Heart left ventricle (tissue), 16 donors: ENCODE data around the gene PAK4. TPM values are rescaled to one million over a fixed set of nuclear protein-coding genes. Genes with fewer than 3 reads are reported as not detected.

Experiments used
- ATAC-seq, 4 donors: fragments of 200-7000 bp; cut with Tn5 transposase; one replicate each; pipeline ENCODE4 v1.9.1; 2020 to 2022; ENCODE audit warnings: moderate library complexity in 4 of 4, mild to moderate bottlenecking in 3 of 4, moderate number of reproducible peaks in 1 of 4
- DNase-seq, 5 donors: peaks; one replicate each; pipeline ENCODE4 v3.0.0-alpha.2; 2020
- H3K27ac ChIP-seq, 12 donors: fragments of 200-600 bp; sonication (generic) in 4 of 12; one replicate each; pipeline versions ENCODE4 v1.5.0 to v1.8.0; 2016 to 2022; ENCODE audit warnings: mild to moderate bottlenecking in 2 of 12
- H3K27me3 ChIP-seq, 9 donors: fragments of 200-600 bp; sonication (generic) in 2 of 9; one replicate each; pipeline versions ENCODE4 v1.5.1 to v1.8.0; 2016 to 2022; ENCODE audit warnings: mild to moderate bottlenecking in 3 of 9
- H3K36me3 ChIP-seq, 9 donors: fragments of 200-600 bp; sonication (generic) in 2 of 9; one replicate each; pipeline versions ENCODE4 v1.5.0 to v1.8.0; 2018 to 2022; ENCODE audit warnings: mild to moderate bottlenecking in 2 of 9
- H3K4me1 ChIP-seq, 12 donors: fragments of 200-600 bp; sonication (generic) in 4 of 12; one replicate each; pipeline versions ENCODE4 v1.5.0 to v1.8.0; 2016 to 2022; ENCODE audit warnings: mild to moderate bottlenecking in 3 of 12
- H3K4me3 ChIP-seq, 12 donors: fragments of 200-600 bp; sonication (generic) in 4 of 12; one replicate each; pipeline versions ENCODE4 v1.5.0 to v1.8.0; 2017 to 2022; ENCODE audit warnings: mild to moderate bottlenecking in 9 of 12, moderate library complexity in 4 of 12
- H3K9me3 ChIP-seq, 12 donors: fragments of 200-600 bp; sonication (generic) in 4 of 12; one replicate each; pipeline versions ENCODE4 v1.5.0 to v1.8.0; 2016 to 2022; ENCODE audit warnings: mild to moderate bottlenecking in 1 of 12
- POLR2A ChIP-seq, 2 donors: fragments of 450-650 bp; IDR thresholded peaks; one replicate each; pipeline ENCODE4 v1.6.1; 2017; ENCODE audit warnings: antibody characterized with exemption in 2 of 2, mild to moderate bottlenecking in 2 of 2, moderate library complexity in 2 of 2
- WGBS, 4 donors: extraction: QIAGEN DNeasy Blood & Tissue Kit in 2 of 4; methylation state at CpG; one replicate each; pipeline versions ENCODE4 v1.1.5 to v1.1.7; 2013 to 2018; 5-methylcytosine and 5-hydroxymethylcytosine counted together
- intact Hi-C, 10 donors: fragments of 100-400 bp; cut with DNase I; formaldehyde crosslinking; loops; one replicate each; pipeline versions ENCODE4 v1.11.1 to v1.14.2; 2022
- polyA plus RNA-seq, 2 donors: library from polyadenylated mRNA; stranded (reverse); fragments of 200-250 nt; gene quantifications; one replicate each; pipeline ENCODE4 v1.2.3, GENCODE V29; 2013
- total RNA-seq, 9 donors: library from RNA; depleted of rRNA in 2 of 9; stranded (reverse); fragments of >200 nt in 2 of 9; fragmentation: NEBNext Ultra II Directional in 3 of 9; extraction: Animal tissue kit (Norgen Biotek cat#: 25700) in 3 of 9; gene quantifications; one replicate each; pipeline versions ENCODE4 v1.1.0 to v1.2.4, GENCODE V29; 2016 to 2023
- TF ChIP-seq, protein P1 (sequence below), 12 donors: fragments of 200-600 bp; sonication (generic) in 4 of 12; IDR thresholded peaks; one replicate each; pipeline versions ENCODE4 v1.5.0 to v1.8.0; 2018 to 2022; ENCODE audit warnings: antibody characterized with exemption in 12 of 12, mild to moderate bottlenecking in 5 of 12
- donor health status: ischemic (EF 13 %, LVEDD 7.1; RV severe dilation, severe dysfunction).
- donor health status: healthy with polysubstance abuse.
- donor health status: DM: no; HTN: yes; CAD: no.
- donor health status: DM: no; HTN: no; CAD: no.
- donor health status: ischemic (EF 25% LVEDD 6.9; RV normal size, moderate dysfunction).
- donor health status: ischemic (EF 25% LVEDD 5.7; RV mildly dilated, moderate dysfunction).
- donor health status: healthy.
- donor health status: DM: yes; HTN: yes; CAD: no.
- donor health status: ischemic (EF 35%, LVEDD 5.7; RV mildly dilated, moderate dysfunction).
- donor health status: nonischemic (EF 11% LVEDD 7.7; RV severe dilation, severe dysfunction).
- donor health status: DM: yes; HTN: yes; CAD: no.
- donor health status: PGD.
- donor health status: ischemic (EF 29% LVEDD 5.4; RV normal size, mild dysfunction).
- donor health status: nonischemic (EF 23%, LVEDD 6.1; RV moderate dilation, normal function).

PAK4 gene
- total and polyA plus RNA-seq, 11 donors = 9.5 to 25.8 (median 16.2) TPM

DNA sequence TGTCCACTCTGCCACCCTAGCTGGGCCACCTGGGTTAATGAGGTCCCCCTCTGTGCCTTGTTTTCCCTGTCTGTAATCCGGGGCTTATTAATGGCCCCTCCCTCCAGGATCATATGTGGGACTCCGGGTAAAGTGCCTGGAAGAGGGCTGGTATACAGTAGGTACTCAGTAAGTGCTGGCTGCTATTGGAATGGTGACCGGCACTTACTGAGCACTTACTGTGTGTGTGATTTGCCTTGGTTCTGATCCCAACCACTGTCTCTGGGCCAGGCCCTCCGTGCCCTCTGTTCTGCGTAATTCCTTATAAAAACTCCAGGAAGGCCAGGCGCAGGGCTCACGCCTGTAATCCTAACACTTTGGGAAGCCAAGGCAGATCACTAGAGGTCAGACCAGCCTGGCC is 40.3 kb downstream of the PAK4 start:
- Histone ChIP-seq H3K4me1 (peaks cover 0 to 23% (median 13%) of the 10 kb centered on the region in 12 donors), H3K27me3 (no peaks in the 10 kb centered on the region), H3K9me3 (no peaks in the 10 kb centered on the region), H3K4me3 (no peak overlapping the region), H3K27ac (no peak overlapping the region), H3K36me3 (peaks cover 0 to 16% (median 5%) of the 10 kb centered on the region in 9 donors)
- no peak for ATAC-seq
- TF ChIP-seq, protein P1, sequence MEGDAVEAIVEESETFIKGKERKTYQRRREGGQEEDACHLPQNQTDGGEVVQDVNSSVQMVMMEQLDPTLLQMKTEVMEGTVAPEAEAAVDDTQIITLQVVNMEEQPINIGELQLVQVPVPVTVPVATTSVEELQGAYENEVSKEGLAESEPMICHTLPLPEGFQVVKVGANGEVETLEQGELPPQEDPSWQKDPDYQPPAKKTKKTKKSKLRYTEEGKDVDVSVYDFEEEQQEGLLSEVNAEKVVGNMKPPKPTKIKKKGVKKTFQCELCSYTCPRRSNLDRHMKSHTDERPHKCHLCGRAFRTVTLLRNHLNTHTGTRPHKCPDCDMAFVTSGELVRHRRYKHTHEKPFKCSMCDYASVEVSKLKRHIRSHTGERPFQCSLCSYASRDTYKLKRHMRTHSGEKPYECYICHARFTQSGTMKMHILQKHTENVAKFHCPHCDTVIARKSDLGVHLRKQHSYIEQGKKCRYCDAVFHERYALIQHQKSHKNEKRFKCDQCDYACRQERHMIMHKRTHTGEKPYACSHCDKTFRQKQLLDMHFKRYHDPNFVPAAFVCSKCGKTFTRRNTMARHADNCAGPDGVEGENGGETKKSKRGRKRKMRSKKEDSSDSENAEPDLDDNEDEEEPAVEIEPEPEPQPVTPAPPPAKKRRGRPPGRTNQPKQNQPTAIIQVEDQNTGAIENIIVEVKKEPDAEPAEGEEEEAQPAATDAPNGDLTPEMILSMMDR (IDR thresholded peaks at IDR 0.05) = no peak
- TF ChIP-seq POLR2A (IDR thresholded peaks at IDR 0.05) = no peak
- intact Hi-C loops = no loop called here
- no peak for DNase-seq
- 94 to 96% (median 95%) methylated on average over 6 to 7 of the region's 7 CpGs for WGBS, 4 donors

DNA sequence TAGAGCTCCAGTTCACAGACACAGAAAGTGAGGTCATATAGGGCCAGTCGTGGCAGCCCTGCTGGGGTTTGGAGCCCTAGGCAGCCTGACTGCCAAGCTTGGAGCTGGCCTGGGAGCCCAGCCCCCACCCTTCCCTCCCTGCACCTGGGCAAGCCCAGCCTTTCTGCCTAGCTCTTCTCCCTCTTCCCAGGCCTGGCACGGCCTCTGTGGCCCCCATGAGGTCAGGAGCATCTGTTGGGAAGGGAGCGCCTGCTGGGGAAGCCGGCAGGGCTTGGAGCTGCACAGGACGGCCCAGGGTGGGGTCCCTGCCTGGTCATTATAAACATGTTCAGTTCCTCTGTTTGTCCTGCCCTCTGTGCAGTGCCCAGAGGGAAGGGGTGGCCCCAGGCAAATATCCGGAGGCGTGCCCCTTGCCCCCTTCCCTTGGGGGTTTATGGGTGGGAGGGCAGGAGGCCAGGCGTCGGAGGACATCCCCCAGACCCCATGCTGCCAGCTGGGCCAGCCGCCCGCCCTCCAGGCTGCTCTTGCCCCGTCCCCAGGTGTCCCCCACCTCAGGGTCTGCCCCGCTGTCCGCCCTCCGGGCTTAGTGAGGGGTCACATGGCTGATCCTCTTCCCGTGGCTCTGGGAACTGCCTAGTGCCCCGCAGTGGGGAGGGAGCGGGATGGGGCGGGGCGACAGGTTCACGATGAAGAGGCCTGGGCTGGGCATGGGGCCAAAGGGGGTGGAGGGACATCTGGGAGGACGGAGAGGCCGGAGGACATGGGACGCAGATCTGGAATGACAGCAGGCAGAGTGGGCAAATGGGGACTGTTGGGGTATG is 41.2 kb downstream of the PAK4 start:
- Histone ChIP-seq H3K9me3 (no peaks in the 10 kb centered on the region), H3K27me3 (no peaks in the 10 kb centered on the region), H3K27ac (peak overlapping the region in 1 of 12 donors; percentile 26), H3K4me3 (peak overlapping the region in 2 of 12 donors; percentile 13 to 26), H3K4me1 (peaks cover 0 to 21% (median 13%) of the 10 kb centered on the region in 12 donors), H3K36me3 (peaks cover 0 to 17% (median 8%) of the 10 kb centered on the region in 9 donors)
- DNase-seq (peak; percentile 70 to 82 (median 74)), ATAC-seq (peak; percentile 19 to 77 (median 70))
- TF ChIP-seq POLR2A (IDR thresholded peaks at IDR 0.05) = no peak
- WGBS, 4 donors = 27 to 35% (median 31%) methylated on average over 11 to 24 of the region's 24 CpGs
- intact Hi-C loops = no loop called here

- 78 to 92% (median 81%) methylated on average over 19 to 25 of the region's 25 CpGs for WGBS, 4 donors
- peak overlapping the region in 1 of 12 donors; percentile 26 for H3K27ac ChIP-seq
- H3K36me3 ChIP-seq = peaks cover 0 to 22% (median 8%) of the 10 kb centered on the region in 9 donors
- peaks cover 0 to 21% (median 13%) of the 10 kb centered on the region in 12 donors for H3K4me1 ChIP-seq
- TF ChIP-seq POLR2A (IDR thresholded peaks at IDR 0.05) = no peak
- TF ChIP-seq, protein P1 (IDR thresholded peaks at IDR 0.05) = no peak
- no peaks in the 10 kb centered on the region for H3K9me3 ChIP-seq
- no peak for DNase-seq
- intact Hi-C loops = no loop called here
- no peak overlapping the region for H3K4me3 ChIP-seq
- peak in 1 of 4 donors; percentile 9 for ATAC-seq
- no peaks in the 10 kb centered on the region for H3K27me3 ChIP-seq
These were observed 42.1 kb downstream of the PAK4 start for GRCh38 chr19:39167461-39168257.

DNA sequence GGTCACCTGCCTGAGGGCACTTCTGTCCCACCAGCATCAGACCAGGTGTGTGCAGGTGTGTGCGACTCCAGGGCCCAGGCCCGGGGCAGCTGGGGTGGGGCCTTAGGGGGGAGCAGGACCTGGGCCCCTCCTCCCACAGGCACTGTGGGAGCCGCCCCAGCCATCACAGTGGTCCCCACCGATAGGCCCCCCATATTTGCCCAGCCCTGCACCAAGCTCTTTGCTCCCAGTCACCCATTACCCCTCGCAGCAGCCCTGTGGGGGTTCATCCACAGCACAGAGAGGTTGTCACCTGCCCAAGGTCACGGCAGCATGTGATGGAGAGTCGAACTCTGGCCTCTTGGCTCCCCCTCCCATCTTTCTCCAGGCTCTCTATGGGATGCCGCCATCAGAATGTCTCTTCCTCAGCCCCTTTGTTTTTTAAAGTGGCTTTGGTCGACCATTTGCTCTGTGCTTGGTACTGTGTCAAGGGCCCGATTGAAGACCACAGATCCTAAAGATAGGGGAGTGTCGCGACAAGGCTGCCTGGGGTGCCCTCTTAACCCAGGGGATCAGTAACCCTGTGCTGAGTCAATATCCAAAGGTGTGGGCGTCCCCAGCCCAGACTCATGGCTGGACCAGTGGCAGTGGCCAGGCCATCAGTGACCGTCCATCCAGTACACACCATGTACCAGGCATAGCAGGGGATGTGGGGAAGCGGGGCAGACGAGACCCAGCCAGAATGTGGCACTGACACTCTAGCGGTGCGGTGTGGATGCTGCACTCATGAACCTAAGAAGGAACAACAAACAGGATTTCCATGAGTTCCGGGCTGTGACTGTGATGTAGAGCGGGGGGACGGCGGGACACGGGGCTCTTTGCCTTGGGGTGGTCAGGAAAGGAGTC is 42.9 kb downstream of the PAK4 start:
- Histone ChIP-seq H3K4me1 (peaks cover 0 to 21% (median 13%) of the 10 kb centered on the region in 12 donors), H3K27ac (no peak overlapping the region), H3K27me3 (no peaks in the 10 kb centered on the region), H3K36me3 (peaks cover 0 to 29% (median 8%) of the 10 kb centered on the region in 9 donors), H3K4me3 (no peak overlapping the region), H3K9me3 (no peaks in the 10 kb centered on the region)
- DNase-seq = no peak
- ATAC-seq = no peak
- TF ChIP-seq, protein P1 (IDR thresholded peaks at IDR 0.05) = no peak
- intact Hi-C loops = no loop called here
- WGBS, 4 donors = 88 to 94% (median 91%) methylated on average over 19 to 23 of the region's 23 CpGs
